ENCODE measurements around the gene CRACR2A.

The CRACR2A gene

GRCh38 chr12:3630111-3630510 is 122.8 kb downstream of the CRACR2A start:
- no peak for ATAC-seq (ENCODE audit: low read depth)
- H3K27ac ChIP-seq (ENCODE audit: poor library complexity, severe bottlenecking): no peak overlapping the region
- no peaks in the 10 kb centered on the region for H3K27me3 ChIP-seq (ENCODE audit: insufficient read depth, poor library complexity, severe bottlenecking)
- no peak for DNase-seq (ENCODE audit: low spot score)
- no peaks in the 10 kb centered on the region for H3K4me1 ChIP-seq (ENCODE audit: insufficient read depth, poor library complexity, severe bottlenecking)
- no peaks in the 10 kb centered on the region for H3K36me3 ChIP-seq (ENCODE audit: low read depth)
- TF ChIP-seq CTCF (IDR thresholded peaks at IDR 0.05; ENCODE audit: poor library complexity, severe bottlenecking): no peak
- H3K4me3 ChIP-seq (ENCODE audit: severe bottlenecking): no peak overlapping the region
- no peaks in the 10 kb centered on the region for H3K9me3 ChIP-seq (ENCODE audit: severe bottlenecking)

GRCh38 chr12:3629057-3629830 is 123.7 kb downstream of the CRACR2A start:
- no peak for TF ChIP-seq CTCF (IDR thresholded peaks at IDR 0.05; ENCODE audit: poor library complexity, severe bottlenecking)
- no peaks in the 10 kb centered on the region for H3K9me3 ChIP-seq (ENCODE audit: severe bottlenecking)
- no peak for DNase-seq (ENCODE audit: low spot score)
- H3K4me3 ChIP-seq (ENCODE audit: severe bottlenecking): no peak overlapping the region
- no peaks in the 10 kb centered on the region for H3K27me3 ChIP-seq (ENCODE audit: insufficient read depth, poor library complexity, severe bottlenecking)
- no peak overlapping the region for H3K27ac ChIP-seq (ENCODE audit: poor library complexity, severe bottlenecking)
- peak; percentile 29; the same call in 1 of the 3 replicates for ATAC-seq (ENCODE audit: low read depth)
- H3K4me1 ChIP-seq (ENCODE audit: insufficient read depth, poor library complexity, severe bottlenecking): no peaks in the 10 kb centered on the region
- H3K36me3 ChIP-seq (ENCODE audit: low read depth): no peaks in the 10 kb centered on the region

GRCh38 chr12:3628629-3629028 is 124.3 kb downstream of the CRACR2A start:
- Histone ChIP-seq H3K9me3 (ENCODE audit: severe bottlenecking) (no peaks in the 10 kb centered on the region), H3K4me1 (ENCODE audit: insufficient read depth, poor library complexity, severe bottlenecking) (no peaks in the 10 kb centered on the region), H3K36me3 (ENCODE audit: low read depth) (no peaks in the 10 kb centered on the region), H3K27ac (ENCODE audit: poor library complexity, severe bottlenecking) (no peak overlapping the region), H3K27me3 (ENCODE audit: insufficient read depth, poor library complexity, severe bottlenecking) (no peaks in the 10 kb centered on the region), H3K4me3 (ENCODE audit: severe bottlenecking) (no peak overlapping the region)
- TF ChIP-seq CTCF (IDR thresholded peaks at IDR 0.05; ENCODE audit: poor library complexity, severe bottlenecking): no peak
- no peak for DNase-seq (ENCODE audit: low spot score)
- no peak for ATAC-seq (ENCODE audit: low read depth)

- H3K36me3 ChIP-seq (ENCODE audit: low read depth): no peaks in the 10 kb centered on the region
- DNase-seq (ENCODE audit: low spot score) (no peak), ATAC-seq (ENCODE audit: low read depth) (no peak)
- no peaks in the 10 kb centered on the region for H3K9me3 ChIP-seq (ENCODE audit: severe bottlenecking)
- no peak overlapping the region for H3K4me3 ChIP-seq (ENCODE audit: severe bottlenecking)
- H3K4me1 ChIP-seq (ENCODE audit: insufficient read depth, poor library complexity, severe bottlenecking): no peaks in the 10 kb centered on the region
- TF ChIP-seq CTCF (IDR thresholded peaks at IDR 0.05; ENCODE audit: poor library complexity, severe bottlenecking): no peak
- no peaks in the 10 kb centered on the region for H3K27me3 ChIP-seq (ENCODE audit: insufficient read depth, poor library complexity, severe bottlenecking)
- H3K27ac ChIP-seq (ENCODE audit: poor library complexity, severe bottlenecking): no peak overlapping the region
Measured at GRCh38 chr12:3627336-3627735, 125.6 kb downstream of the CRACR2A start.

- H3K27ac ChIP-seq (ENCODE audit: poor library complexity, severe bottlenecking): no peak overlapping the region
- H3K36me3 ChIP-seq (ENCODE audit: low read depth): no peaks in the 10 kb centered on the region
- H3K4me3 ChIP-seq (ENCODE audit: severe bottlenecking): no peak overlapping the region
- DNase-seq (ENCODE audit: low spot score) (no peak), ATAC-seq (ENCODE audit: low read depth) (no peak)
- no peaks in the 10 kb centered on the region for H3K9me3 ChIP-seq (ENCODE audit: severe bottlenecking)
- no peaks in the 10 kb centered on the region for H3K4me1 ChIP-seq (ENCODE audit: insufficient read depth, poor library complexity, severe bottlenecking)
- TF ChIP-seq CTCF (IDR thresholded peaks at IDR 0.05; ENCODE audit: poor library complexity, severe bottlenecking): no peak
- H3K27me3 ChIP-seq (ENCODE audit: insufficient read depth, poor library complexity, severe bottlenecking): no peaks in the 10 kb centered on the region
Measured at GRCh38 chr12:3624273-3624672, 128.6 kb downstream of the CRACR2A start.
